GM18861 (cell line): ENCODE data around the gene TSFM.

Experiments
- ATAC-seq: cut with Tn5 transposase; IDR thresholded peaks from one replicate; pipeline ENCODE4 v1.9.1; 2021; ENCODE audit not compliant: unreplicated experiment

TSFM gene

DNA sequence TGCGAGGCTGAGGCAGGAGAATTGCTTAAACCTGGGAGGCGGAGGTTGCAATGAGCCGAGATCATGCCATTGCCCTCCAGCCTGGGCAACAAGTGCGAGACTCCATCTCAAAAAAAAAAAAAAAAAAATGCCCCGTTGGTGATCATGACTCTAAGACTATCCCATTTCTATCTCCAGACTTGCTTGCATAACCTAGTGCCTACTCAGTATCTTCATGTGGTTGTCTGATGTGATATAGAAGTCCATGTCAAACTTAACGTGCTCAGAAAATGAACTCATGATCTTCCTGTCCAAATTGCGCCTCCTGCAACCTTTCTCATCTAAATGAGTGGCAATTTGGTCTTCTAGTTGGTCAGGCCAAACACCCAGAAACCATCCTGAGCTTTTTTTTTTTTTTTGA lies 4.7 kb upstream of the TSFM start:
- ATAC-seq: no peak

DNA sequence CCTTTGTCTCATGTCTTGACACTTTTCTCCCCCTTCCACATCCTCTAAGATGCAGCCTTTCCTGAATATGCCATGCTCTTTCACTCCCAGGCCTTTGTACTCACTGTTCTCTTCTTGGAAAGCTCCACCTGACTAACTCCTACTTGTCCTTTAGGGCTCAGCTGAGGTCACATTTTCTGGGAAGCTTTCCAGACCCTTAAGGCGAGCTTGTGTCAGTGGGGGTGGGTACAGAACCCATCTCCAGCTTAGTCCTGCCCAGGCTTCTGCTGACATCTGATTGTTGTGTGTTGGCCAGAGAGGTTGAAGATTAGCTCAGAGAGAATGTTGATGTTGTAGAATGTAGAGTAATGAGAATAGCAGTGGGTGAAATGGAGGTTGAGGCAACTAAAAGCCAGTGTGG lies 2.9 kb upstream of the TSFM start:
- ATAC-seq: no peak

DNA sequence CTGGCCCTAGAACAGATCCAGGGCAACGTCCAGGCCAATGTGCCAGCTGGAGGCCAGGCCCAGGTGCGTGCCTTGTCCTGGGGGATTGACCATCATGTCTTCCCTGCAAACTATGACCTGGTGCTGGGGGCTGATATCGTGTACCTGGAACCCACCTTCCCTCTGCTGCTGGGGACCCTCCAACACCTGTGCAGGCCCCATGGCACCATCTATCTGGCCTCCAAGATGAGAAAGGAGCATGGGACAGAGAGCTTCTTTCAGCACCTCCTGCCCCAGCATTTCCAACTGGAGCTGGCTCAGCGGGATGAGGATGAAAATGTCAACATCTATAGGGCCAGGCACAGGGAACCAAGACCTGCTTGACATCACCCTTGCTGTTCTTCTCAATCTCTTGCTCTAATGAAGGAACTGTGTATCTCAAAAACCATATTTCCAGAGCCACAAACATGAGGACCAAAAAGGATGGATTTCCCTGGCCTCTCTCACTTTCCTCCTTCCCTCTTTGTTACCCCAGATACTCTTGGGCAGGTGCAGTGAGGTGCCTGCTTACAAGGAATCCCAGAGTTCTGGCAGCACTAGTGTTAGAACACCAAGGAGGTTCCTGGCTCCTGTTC lies 2.2 kb upstream of the TSFM start:
- no peak for ATAC-seq

- no peak for ATAC-seq
Measured at GRCh38 chr12:57781244-57781643, 1.3 kb upstream of the TSFM start.

DNA sequence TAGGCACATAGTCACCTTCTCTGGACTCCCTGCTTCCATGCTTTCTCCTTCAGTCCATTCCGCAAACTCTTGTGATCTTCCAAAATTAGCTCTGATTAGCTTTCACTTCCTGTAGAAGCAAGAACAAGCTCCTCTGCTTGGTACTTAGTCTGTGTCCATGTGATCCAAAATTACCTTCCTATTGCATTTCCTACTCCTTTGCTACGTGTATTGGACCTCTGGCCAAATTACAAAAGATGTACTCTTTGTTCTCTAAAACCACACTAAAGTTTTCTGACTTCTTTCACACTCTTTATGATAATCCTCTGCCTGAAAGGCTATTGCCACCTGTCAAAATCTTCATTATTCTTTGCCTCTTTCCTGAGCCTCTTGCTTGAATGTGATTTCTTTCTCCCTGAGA lies 786 bp upstream of the TSFM start:
- ATAC-seq: no peak

DNA sequence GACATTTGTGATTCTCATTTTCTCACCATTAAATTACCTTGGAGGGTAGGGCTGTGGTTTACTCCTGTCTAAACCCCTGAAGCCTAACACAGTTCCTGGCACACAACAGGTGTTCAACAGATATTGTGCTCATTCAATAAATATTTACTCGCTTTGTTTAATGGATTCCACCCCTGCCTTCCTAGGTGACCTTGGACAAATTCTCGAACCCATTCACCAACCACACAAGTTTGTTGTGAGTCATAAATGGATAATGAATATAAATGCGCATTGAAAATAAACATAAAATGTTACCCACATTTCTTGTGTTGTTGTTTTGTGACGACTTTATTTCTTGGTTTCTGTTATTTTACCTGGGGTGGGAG lies 362 bp upstream of the TSFM start:
- no peak for ATAC-seq

DNA sequence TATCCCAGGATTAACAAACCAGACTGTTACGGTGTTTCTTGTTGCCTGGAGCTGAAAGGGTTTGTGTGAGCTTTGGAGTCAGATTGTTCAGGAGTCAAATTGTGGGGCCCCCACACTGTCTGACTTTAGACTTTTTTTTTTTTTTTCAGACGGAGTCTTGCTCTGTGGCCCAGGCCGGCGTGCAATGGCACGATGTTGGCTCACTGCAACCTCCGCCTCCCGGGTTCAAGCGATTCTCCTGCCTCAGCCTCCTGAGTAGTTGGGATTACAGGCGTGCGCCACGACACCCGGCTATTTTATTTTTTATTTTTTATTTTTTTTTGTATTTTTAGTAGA lies 847 bp downstream of the TSFM start:
- ATAC-seq: no peak

DNA sequence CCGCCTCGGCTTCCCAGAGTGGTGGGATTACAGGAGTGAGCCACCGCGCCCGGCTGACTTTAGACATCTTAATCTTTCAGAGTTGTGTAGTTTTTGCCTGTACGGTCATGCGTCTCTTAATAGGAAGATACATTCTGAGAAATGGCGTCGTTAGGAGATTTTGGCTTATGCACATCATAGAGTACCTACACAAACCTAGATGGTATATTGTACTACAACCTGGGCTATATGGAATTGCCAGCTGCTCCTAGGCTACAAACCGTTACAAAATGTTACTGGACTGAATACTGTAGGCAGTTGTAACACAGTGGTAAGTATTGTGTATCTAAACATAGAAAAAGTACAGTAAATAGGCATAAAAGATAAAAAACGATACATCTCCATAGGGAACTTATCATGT lies 1.3 kb downstream of the TSFM start:
- no peak for ATAC-seq

DNA sequence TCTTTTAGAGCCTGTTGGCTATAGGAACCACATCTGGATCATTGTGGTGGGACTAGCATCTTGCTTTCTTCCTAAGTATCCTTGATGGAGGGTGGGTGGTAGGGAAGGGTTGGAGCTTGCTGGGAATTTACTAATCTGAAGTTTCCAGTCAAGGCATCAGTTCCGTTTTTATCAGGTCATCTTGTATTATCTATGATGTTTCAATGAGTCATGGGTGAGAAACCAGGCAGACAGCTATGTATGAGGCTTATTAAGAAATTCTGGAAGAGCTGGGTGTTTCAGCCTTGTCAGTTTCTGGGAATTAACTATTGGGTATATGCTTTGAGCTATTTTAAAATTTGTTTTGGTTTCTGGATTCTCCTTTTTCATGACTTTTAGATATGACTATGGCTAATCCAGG lies 11.3 kb downstream of the TSFM start:
- no peak for ATAC-seq

DNA sequence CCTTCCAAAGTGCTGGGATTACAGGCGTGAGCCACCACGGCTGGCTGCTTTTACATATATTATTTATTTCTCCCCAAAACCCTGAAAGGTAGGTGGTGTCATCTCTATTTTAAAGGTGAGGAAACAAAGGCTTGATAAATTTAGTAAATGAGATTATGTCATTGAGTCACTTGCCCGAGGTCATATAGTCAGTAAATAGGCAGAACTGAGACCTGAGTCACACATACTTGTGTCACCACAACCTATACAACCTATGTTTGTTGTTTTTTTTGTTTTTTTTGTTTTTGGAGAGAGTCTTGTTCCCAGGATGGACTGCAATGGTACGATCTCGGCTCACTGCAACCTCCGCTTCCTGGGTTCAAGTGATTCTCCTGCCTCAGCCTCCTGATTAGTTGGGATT lies 12.8 kb downstream of the TSFM start:
- ATAC-seq: no peak

- ATAC-seq: no peak
Measured at GRCh38 chr12:57796996-57797395, 14.4 kb downstream of the TSFM start.

GRCh38 chr12:57797933-57798332 lies 15.3 kb downstream of the TSFM start:
- no peak for ATAC-seq

GRCh38 chr12:57800965-57801364 lies 18.4 kb downstream of the TSFM start:
- no peak for ATAC-seq

DNA sequence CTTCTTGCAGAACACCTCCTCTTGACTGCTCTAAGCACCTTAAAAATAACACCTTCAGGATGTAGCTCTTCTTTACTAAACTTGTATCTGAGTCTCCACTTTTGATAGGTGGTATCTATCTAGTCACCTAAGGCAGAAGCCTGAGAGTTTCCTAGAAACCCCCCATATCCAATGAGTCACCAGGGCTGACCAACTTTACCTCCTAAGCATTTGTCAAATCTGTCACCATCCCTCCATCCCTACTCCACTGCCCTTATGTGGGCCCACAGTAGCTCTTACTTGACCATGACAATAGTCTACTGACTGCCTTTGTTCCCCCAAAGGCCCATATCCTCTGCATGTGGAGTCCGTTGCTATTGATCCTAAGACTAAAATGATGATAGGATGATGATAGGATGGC lies 20.0 kb downstream of the TSFM start:
- no peak for ATAC-seq

GRCh38 chr12:57803319-57803893 lies 20.8 kb downstream of the TSFM start:
- no peak for ATAC-seq

DNA sequence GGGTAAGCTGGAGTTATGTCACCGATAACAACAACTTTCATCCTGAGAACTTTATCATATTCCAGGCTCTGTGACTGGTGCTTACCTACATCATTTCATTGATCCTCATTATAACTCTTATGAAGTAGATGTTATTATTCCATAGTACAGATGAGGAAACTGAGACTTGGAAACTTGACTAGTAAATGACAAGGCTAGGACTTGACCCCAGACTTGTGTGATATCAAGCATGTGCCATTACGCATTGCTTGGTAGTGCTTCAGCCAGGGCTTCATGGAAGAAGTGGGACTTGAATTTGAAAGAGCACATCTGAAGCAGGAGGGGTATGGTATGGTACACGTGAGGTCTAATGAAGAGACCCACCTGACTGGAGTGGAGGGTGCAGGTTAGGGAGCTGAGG lies 24.1 kb downstream of the TSFM start:
- no peak for ATAC-seq

GRCh38 chr12:57807285-57807684 lies 24.7 kb downstream of the TSFM start:
- no peak for ATAC-seq

GRCh38 chr12:57808351-57808750 lies 25.8 kb downstream of the TSFM start:
- no peak for ATAC-seq

DNA sequence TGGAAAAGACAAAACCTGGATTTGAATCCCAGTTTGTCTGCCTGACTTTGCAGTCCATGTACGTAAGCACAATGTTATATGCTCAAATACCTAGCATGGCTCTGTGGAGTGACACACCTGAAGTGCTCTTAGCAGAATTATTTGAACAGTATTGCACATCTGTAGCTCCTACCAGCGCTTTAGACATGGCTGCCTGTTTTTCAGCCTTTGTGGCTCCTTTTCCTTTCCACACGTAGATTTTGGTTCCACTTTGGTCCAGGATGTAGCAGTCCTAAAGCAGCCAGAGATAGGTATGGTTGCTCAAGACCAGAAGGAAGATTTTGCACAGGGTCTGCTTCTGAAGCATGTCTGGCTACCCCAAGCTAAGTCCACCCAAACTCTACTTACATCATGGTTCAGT lies 26.8 kb downstream of the TSFM start:
- no peak for ATAC-seq

- no peak for ATAC-seq
Measured at GRCh38 chr12:57810450-57810849, 27.9 kb downstream of the TSFM start.

GRCh38 chr12:57811028-57811755 lies 28.6 kb downstream of the TSFM start:
- ATAC-seq: no peak

GRCh38 chr12:57813111-57813970 lies 30.8 kb downstream of the TSFM start:
- no peak for ATAC-seq
